ENCODE results near the gene ECM1.
A peak's percentile ranks its signal among the peaks of the same experiment; 100 is the strongest.

Gene ECM1

DNA sequence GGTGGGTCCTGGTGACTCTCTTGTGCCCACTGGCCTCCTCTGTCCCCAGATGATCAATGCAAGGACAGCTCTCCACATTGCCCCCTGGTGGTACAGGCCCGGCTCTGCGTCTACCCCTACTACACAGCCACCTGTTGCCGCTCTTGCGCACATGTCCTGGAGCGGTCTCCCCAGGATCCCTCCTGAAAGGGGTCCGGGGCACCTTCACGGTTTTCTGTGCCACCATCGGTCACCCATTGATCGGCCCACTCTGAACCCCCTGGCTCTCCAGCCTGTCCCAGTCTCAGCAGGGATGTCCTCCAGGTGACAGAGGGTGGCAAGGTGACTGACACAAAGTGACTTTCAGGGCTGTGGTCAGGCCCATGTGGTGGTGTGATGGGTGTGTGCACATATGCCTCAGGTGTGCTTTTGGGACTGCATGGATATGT is 52.1 kb downstream of the ECM1 start:
- DNase-seq, result peak in 1 of 2 donors; percentile 41

DNA sequence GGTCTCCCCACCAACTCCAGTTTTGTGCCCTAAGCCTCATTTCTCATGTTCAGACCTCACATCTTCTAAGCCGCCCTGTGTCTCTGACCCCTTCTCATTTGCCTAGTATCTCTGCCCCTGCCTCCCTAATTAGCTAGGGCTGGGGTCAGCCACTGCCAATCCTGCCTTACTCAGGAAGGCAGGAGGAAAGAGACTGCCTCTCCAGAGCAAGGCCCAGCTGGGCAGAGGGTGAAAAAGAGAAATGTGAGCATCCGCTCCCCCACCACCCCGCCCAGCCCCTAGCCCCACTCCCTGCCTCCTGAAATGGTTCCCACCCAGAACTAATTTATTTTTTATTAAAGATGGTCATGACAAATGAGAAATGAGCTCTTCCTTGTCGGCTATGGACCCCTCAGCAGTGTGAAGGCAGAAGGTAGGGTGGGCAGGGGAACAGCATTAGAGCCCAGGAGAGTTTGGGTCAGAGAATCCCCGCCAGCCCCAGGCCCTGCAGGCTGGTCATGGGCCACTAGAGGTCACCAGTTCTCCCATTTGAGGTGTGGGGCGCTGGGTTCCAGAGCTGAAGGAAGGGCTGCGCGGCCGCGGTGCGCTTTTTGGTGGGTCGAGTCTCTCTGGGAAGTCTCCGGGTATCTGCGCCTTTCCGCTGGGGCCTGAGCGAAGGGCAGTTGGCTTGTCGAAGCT is 52.8 kb downstream of the ECM1 start:
- DNase-seq, result peak; percentile 66 to 81

DNA sequence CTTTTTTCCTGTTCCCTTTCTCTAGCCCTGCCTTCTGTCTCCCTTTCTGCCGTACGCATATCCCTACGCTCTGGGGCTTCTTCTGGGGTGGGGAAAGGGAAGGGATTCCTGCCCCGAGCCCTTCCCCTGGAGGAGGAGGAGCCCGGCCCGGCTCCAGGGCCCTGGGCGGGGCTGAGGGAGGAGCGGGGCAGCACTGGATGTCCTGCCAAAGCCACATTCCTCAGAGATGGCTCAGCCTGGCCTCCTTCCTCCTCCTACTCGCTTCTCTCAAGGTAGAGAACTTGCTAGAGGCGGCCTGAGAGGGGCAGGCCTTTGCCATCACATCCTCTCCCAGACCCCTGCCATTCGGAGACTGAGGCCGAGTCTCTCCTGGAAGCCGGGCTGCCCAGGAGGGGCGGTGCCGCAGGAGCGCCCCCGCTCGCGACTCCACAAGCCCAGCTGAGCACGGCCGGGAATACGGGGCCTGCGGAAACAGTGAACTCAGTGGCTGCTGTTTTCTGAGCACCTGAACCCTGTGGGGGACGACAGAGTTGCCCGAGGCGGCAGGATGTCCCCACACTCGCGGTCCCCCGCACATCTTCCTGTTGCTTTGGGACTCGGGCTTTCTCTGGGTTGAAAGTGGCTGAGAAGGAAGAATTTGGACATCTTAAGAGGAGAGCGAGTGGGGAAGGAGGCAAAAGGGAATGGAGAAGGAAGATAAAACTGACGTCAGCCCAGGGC is 53.5 kb downstream of the ECM1 start:
- peak; percentile 77 to 81 for DNase-seq

DNA sequence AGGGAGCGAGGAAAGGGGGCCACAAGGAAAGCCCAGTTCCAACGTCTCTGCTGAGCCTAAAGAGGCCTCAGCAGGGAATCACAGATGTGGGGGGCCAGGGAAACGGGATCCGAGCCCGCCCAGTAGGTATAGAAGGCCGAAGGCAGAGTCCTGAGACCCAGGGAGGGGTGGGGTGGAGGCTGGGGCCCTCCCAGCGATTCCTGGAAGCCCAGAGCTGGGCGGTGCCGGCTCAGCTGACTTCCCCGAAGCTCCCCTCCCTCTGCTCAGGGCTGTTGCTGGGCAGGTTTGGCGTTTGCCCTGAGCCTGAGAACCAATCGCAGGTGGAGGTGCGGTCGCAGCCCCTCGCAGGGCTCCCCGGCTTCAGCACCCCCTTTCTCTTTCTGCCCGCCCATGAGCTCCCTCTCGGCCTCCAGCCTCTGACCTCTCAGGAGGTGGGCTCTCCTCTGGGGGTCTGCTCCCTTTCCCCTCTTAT is 54.1 kb downstream of the ECM1 start:
- peak; percentile 39 to 61 for DNase-seq

DNA sequence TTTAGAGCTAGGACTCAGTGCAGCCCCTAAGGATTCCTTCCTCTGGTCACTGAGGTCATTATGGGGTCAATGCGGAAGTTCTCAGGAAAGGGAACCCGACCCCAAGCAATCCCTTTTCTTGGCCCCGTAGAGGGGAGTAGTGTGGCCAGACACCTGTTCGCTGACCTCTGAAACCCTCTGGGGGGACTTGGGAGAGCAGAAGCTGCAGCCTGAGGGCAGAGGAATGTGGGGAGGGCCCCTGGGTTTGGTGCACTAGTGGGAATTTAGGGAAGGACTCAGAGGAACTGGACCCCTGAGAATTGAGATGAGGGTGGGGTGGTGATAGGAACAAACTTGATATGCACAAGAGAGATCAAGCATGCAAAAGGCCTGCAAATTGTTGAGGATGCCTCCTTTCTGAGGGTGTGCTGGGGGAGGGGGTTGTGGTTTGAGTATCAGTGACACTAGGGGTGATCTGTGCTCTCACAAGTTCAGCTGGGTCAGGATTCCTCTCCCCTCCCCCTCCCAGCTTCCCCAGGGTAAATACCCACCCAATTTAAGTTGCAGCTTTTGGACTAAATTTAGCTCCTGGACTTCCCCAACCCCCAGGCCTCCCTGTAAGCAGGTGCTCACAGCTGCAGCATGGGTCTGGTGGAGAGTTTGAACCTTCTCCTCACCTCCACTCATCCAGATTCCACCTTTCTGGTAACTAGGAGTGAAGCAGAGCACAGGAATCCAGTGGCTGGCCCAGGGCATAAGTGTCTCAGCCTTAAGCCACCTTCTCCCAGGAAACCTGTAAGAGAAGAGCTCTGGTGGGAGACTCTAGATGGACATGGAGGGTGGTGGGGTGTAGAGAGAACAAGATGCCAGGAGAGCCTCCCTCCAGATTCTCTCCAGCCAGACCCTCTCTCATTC is 54.8 kb downstream of the ECM1 start:
- DNase-seq, result no peak
